Esophagus (tissue), 2 donors: Measurements from ENCODE around the gene PTCHD4. TPM values are rescaled to one million over a fixed set of nuclear protein-coding genes. Genes with fewer than 3 reads are reported as not detected.

ENCODE experiments used
- H3K27ac ChIP-seq, 2 donors: one replicate each; pipeline ENCODE4 v1.5.1; 2013; ENCODE audit warnings: low read depth in 2 of 2, mild to moderate bottlenecking in 2 of 2, inconsistent platforms in 1 of 2, low read length in 1 of 2, moderate library complexity in 1 of 2
- H3K27me3 ChIP-seq, 2 donors: one replicate each; pipeline ENCODE4 v1.6.1; 2013; ENCODE audit warnings: low read length in 2 of 2, control low read depth in 1 of 2, mild to moderate bottlenecking in 1 of 2; ENCODE audit not compliant: insufficient read depth in 2 of 2, control insufficient read depth in 1 of 2
- H3K36me3 ChIP-seq, 2 donors: one replicate each; pipeline ENCODE4 v1.6.1; 2013; ENCODE audit warnings: low read length in 1 of 2; ENCODE audit not compliant: control insufficient read depth in 2 of 2, insufficient read depth in 2 of 2
- H3K4me1 ChIP-seq, 2 donors: one replicate each; pipeline ENCODE4 v1.6.1; 2013; ENCODE audit warnings: low read length in 1 of 2; ENCODE audit not compliant: control insufficient read depth in 2 of 2, insufficient read depth in 2 of 2
- H3K4me3 ChIP-seq, 2 donors: one replicate each; pipeline ENCODE4 v1.5.1; 2013; ENCODE audit warnings: low read length in 2 of 2, mild to moderate bottlenecking in 2 of 2, low read depth in 1 of 2, moderate library complexity in 1 of 2
- H3K9me3 ChIP-seq, 2 donors: one replicate each; pipeline ENCODE4 v1.6.1; 2013; ENCODE audit warnings: mild to moderate bottlenecking in 2 of 2, low read depth in 1 of 2, low read length in 1 of 2, moderate library complexity in 1 of 2; ENCODE audit not compliant: control insufficient read depth in 2 of 2, insufficient read depth in 1 of 2
- WGBS, 2 donors: extraction: QIAGEN DNeasy Blood & Tissue Kit; methylation state at CpG; one replicate each; pipeline ENCODE4 v1.1.7; 2013; 5-methylcytosine and 5-hydroxymethylcytosine counted together
- polyA plus RNA-seq, 2 donors: library from polyadenylated mRNA; stranded (reverse); fragments of 200-250 nt; gene quantifications; one replicate each; pipeline ENCODE4 v1.2.3, GENCODE V29; 2013
- donor health status: healthy with polysubstance abuse.
- donor health status: Bipolar disorder and iron deficiency.

Gene PTCHD4
- polyA plus RNA-seq, 2 donors, result 0.01 TPM; not detected in 1

DNA sequence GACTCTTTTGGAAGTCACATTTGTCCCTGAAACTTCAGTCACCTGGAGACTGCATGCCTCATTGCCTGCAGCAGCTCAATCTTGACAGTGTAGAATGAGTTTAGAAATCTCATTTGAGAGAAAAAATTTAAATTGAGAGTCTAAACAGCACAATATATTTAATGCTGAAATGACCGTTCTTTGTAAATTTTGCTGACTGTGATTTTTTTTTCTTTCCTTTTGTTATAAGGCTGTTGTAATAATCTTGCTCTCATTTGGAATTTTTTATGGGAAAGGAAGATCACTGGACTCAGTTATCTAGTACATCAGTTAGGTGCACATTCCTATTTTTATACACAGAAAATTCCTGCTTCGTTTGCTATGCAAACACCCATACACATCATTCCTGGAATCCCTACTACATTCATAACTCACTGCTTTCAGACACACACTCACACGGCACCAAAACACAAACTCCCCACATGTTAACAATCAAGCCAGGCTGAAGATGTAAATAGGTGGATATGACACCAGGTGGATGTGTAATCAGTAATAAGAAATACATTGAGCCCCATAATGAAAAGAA lies 43.8 kb downstream of the PTCHD4 start:
- Histone ChIP-seq H3K4me3 (no peak overlapping the region), H3K27ac (no peak overlapping the region), H3K27me3 (no peaks in the 10 kb centered on the region), H3K9me3 (no peaks in the 10 kb centered on the region), H3K4me1 (no peaks in the 10 kb centered on the region), H3K36me3 (no peaks in the 10 kb centered on the region)
- WGBS, 2 donors, result 65 to 71% methylated on average over 3 of the region's 3 CpGs

DNA sequence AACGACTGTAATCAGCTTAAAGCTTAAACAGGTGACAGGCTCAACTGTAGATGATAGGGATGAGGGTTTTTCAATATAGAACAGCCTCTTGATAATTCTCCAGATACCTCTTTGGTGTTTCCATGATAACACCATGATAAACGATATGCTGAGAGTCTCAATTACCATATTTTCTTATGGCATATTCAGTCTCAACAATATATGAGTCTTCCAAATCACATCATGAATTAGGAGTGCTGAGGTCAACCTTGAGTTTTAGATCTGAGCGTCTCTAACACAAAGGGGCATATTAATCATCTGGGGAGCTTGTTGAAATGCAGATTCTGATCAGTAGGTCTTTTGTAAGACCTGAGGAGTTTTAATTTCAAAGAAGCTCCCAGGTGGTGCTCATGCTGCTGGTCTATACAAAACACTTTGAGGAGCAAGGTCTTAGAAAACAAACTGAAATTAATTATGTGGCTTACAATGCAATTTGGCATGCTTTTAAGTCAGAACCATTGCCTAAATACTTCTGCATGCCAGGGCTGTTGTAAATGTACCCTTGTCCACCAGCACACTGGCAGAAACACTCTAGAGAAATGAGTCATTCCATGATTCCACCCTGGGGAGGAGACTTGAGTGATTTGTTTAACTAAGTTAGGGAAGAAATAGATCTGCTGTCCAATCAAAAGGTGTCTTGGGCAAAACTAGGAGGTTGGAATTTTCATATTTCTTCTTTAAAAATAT lies 49.6 kb downstream of the PTCHD4 start:
- no peaks in the 10 kb centered on the region for H3K36me3 ChIP-seq

More for the DNA sequence above, 49.6 kb downstream of the PTCHD4 start:
- no peak overlapping the region for H3K4me3 ChIP-seq
- H3K27ac ChIP-seq, result no peak overlapping the region
- no peaks in the 10 kb centered on the region for H3K27me3 ChIP-seq
- H3K9me3 ChIP-seq, result no peaks in the 10 kb centered on the region
- no peaks in the 10 kb centered on the region for H3K4me1 ChIP-seq
- 59 to 64% methylated on average over 3 of the region's 3 CpGs for WGBS, 2 donors
